Measurements from ENCODE around the gene PKN3.
"Not testable (repeated sequence)": the region's sequence is repeated elsewhere in the genome, so short reads cannot be mapped to it uniquely, and the experiment has no call there.

PKN3 gene

DNA sequence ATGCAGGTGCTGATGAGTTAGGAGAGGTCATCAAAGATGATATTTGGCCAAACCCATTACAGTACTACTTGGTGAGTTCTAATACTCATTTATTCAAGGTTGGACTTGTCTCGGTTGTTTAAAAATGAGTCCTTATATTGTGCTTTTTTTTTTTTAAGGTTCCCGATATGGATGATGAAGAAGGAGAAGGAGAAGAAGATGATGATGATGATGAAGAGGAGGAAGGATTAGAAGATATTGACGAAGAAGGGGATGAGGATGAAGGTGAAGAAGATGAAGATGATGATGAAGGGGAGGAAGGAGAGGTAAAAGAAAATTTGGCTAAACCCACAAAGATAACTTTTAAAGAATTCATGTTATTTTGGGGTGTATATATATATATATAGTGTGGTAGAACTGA is 8.6 kb upstream of the PKN3 start:
- DNase-seq (ENCODE audit: low read depth in 2 of 2), result not testable (repeated sequence)

DNA sequence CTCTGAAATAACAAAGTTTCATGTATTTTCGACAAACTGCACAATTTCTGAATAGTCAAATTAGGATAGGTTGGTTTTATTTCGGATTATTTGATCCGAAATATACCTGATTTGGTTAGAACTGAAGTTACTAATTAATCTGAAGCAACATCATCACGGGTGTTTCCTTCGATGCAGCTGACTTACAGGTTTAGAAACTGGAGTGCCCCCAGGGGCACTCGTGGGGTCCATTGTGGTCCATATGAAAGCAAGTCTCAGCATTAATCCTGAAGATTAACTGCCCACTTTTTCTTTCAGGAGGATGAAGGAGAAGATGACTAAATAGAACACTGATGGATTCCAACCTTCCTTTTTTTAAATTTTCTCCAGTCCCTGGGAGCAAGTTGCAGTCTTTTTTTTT is 8.0 kb upstream of the PKN3 start:
- DNase-seq (ENCODE audit: low read depth in 2 of 2), result no peak

DNA sequence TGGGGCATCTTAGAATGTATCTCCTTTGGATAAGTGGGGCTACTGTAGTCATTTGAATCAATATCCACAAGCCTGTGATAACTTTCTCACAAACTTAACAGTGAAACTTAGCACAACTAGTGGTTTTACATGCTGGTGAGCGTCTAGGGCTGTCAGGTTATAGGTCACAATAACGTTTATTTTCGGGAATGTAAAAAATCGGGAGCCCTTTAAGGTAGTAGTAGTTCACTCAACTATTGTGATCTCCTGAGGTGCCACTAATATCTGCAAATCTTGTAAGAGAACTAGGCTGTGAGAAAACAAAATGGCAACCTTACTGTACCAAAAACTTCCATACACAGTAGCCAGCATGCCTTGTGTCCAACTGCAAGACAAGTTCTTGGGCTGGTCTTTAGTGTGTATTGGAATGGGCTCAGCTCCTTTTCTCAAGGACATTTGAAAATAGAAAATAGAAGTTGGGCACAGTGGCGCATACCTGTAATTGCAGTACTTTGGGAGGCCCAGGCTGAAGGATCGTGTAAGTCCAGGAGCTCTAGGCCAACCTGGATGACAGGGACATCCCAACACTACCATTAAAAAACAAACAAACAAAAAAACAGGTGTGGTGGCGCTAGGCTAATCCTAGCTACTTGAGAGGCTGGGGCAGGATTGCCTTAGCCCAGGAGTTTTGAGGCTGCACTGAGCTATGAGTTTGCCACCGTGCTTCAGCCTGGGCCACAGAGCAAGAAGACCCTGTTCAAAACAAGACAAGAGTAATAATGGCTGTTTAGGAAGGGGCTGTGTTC is 5.2 kb upstream of the PKN3 start:
- no peak for DNase-seq (ENCODE audit: low read depth in 2 of 2)

DNA sequence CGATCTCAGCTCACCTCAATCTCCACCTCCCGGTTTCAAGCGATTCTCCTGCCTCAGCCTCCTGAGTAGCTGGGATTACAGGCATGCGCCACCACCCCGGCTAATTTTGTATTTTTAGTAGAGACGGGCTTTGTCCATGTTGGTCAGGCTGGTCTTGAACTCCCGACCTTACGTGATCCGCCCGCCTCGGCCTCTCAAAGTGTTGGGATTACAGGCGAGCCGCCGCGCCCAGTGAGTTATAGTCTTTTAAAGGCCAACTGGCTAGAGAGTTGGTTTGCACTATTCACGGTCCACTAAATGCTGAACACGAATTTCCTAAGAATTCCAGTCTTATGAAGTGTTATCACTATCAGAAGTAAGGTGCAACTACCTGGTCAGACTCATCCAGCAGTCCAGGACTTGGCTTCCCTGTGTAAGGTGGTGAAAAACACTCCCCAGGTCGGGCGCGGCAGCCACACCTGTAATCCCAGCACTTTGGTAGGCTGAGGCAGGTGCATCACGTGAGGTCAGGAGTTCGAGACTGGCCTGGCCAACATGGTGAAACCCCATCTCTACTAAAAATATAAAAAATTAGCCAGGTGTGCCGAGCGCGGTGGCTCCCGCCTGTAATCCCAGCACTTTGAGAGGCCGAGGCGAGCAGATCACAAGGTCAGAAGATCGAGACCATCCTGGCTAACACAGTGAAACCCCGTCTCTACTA is 3.1 kb upstream of the PKN3 start:
- DNase-seq (ENCODE audit: low read depth in 2 of 2), result not testable (repeated sequence)

DNA sequence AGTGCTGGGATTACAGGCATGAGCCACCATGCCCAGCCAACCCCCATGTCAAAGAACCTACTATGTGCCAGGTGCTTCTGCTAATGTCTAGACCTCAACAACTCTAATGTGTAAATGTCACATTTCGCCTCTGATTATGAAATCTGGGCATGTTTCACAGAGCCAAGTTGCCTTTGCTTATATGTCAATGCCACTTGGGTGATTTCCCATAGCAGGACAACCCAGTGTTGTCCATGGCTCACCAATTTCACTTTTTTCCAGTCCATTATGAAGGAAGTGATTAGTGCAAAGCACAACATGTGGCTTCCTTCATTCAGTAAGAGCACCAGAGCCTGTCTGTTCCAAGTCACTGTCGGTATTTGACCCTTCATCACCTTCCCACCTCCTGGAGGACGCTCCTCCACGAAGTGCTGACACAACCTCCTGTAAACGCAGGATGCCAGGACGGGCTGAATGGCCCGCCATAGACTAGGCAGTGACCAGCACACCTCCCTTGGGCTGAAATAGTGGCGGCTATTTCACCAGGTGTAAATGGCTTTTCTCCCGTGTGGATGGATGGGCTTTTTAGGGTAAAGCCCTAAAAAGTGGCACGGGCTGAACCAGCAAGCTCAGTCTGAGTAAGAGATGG is 962 bp upstream of the PKN3 start:
- no peak for DNase-seq (ENCODE audit: low read depth in 2 of 2)

DNA sequence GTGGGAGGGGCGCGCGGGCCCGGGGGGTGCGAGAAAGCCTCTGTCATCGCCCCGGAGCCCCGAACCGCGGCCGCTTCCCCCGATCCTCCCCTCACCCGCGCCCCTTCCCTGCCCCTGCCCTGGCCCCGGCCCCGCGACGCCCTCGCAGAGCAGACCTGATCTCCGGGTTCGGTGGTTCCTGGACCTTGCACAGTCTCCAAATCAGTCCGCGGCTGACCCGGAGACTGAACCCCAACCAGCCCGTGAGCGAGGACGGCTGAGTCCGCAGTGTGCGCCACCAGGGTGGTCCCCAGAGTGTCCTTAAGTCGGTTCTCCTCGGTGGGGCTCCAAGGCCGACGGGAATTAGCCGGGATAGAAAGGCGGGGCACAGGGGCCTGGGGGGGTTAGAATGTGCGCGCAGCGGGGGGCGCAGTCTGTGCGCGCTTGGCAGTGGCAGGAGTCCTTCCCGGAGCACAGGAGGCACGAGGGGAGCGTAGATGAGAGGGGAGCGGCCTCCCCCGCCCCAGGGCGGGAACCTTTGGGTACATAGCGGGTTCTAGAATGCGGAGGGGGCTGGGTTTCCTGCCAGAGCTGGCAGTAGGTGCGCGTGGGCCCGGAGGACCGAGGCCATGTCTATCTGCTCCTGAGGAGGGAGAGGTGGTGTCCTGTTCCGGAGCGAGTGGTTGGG is 779 bp downstream of the PKN3 start:
- DNase-seq (ENCODE audit: low read depth in 2 of 2), result no peak

DNA sequence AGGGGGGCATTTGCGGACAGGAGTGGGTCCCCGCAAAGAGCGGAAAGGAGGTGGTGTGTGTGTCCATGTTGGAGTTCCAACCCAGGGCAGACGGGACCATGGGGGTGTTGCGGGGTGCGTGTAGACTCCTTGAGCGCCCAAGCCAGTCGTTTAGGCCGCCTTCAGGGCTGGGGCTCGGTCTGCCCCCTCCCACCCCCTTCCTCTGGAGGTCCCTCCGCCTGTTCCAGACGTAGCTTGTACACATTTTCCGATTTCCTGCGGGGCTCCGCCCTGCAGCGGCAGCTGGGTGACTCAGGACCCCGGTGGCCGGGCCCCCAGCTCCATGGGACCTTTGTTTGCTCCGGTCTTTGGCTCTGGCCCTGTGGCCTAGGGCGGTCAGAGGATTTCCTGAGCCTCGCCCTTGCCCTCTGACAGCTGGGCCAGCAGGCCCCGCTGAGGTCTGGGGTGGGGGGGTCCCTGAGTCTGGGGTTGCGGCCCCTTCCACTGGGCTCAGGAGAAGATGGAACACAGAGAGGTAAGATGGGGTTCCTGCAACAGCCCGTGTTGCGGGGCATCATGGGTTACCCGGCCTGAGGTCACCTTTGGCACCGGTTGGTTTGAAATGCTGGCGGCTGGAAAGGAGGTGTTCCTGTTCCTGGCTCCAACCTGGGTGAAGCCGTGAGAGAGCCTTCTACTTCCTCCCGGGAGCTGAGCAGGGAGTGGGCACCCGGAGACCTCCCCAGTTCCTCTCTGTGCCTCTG is 1.5 kb downstream of the PKN3 start:
- DNase-seq (ENCODE audit: low read depth in 2 of 2), result no peak

DNA sequence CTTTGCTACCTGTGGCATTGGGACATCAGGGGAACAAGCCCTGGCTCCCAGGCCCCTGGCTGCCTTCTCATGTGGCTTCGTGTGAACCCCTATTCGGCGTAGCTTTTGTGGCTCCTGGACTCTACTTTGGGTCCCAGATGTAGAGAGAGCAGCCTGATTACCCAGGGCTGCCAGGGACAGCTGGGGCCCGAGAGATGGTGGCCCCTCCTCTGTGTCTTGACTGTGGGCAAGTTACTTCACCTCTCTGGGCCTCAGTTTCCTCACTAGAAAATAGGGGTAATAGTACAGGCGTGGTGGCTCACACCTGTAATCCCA is 2.0 kb downstream of the PKN3 start:
- no peak for DNase-seq (ENCODE audit: low read depth in 2 of 2)

DNA sequence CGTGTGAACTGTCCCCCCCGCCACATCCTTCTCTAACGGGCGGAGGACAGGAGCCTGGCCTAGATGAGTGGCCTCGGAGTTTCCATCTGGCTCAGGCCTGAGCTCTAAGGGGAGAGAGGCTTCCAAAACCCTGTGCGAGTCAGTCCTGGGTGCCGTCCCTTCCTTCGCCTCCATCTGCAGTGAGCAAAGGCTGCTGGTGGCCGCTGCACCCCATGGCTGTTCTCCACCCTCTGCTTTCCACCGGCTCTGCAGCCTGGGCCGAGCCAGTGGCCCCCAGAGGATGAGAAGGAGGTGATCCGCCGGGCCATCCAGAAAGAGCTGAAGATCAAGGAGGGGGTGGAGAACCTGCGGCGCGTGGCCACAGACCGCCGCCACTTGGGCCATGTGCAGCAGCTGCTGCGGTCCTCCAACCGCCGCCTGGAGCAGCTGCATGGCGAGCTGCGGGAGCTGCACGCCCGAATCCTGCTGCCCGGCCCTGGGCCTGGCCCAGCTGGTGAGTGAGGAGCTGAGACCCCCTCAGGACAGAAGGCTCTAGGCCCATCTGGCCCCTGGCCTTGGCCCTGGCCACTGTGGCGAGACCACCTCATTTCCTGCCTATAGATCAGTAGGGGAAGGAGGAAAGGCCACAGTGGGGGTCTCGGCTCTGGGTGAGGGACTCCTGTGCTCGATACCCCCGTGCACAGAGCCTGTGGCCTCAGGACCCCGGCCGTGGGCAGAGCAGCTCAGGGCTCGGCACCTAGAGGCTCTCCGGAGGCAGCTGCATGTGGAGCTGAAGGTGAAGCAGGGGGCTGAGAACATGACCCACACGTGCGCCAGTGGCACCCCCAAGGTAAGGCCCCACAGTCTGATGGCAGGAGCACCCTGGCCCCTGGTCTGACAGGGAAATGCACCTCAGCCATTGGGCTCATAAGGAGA is 3.0 kb downstream of the PKN3 start:
- no peak for DNase-seq (ENCODE audit: low read depth in 2 of 2)

DNA sequence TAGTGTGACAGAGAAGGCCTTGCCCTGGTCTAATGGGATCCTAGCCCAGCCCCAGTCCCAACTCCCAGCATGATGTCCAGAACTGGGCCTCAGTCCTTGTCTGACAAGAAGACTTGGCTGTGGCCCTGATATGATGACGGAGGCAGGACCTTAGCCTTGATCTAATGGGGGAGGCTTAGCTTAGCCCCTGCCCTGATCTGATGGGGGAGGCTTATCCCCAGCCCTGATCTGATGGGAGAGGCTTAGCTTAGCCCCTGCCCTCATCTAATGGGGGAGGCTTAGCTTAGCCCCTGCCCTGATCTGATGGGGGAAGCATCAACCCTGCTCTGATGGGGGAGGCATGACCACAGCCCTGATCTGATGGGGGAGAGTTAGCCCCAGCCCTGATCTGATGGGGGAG is 3.7 kb downstream of the PKN3 start:
- DNase-seq (ENCODE audit: low read depth in 2 of 2), result no peak

DNA sequence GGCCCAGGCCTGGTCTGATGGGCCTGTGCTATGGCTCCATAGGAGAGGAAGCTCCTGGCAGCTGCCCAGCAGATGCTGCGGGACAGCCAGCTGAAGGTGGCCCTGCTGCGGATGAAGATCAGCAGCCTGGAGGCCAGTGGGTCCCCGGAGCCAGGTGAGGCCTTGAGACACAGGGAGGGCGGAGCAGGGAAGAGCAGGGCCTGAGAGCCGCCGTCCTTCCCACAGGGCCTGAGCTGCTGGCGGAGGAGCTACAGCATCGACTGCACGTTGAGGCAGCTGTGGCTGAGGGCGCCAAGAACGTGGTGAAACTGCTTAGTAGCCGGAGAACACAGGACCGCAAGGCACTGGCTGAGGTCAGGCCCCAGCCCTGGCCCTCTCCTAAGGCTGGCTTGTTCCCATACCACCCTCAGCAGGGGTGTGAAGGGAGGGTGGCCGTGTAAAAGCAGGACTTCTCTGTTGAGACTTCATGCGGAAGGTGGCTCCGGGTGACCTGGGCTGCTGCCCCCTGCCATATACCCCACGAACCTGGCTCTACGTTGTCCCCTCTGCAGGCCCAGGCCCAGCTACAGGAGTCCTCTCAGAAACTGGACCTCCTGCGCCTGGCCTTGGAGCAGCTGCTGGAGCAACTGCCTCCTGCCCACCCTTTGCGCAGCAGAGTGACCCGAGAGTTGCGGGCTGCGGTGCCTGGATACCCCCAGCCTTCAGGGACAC is 4.5 kb downstream of the PKN3 start:
- no peak for DNase-seq (ENCODE audit: low read depth in 2 of 2)

DNA sequence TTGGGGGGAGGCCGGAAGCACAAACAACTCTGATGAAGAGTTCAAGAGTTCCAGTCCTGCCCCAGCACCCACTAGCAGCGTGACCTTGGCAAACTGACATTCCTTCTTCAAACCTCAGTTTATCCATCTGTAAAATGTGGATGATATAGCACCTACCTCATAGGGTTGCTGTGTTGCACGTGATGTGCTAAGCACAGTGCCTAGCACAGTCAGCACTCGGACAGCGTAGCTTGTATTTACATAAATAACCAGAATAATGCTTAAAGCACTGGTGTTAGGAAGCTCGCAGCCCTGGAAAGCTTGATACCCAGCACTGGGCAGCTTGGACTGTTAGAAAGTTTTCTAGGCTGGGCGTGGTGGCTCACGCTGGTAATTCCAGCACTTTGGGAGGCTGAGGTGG is 5.1 kb downstream of the PKN3 start:
- DNase-seq (ENCODE audit: low read depth in 2 of 2), result no peak

DNA sequence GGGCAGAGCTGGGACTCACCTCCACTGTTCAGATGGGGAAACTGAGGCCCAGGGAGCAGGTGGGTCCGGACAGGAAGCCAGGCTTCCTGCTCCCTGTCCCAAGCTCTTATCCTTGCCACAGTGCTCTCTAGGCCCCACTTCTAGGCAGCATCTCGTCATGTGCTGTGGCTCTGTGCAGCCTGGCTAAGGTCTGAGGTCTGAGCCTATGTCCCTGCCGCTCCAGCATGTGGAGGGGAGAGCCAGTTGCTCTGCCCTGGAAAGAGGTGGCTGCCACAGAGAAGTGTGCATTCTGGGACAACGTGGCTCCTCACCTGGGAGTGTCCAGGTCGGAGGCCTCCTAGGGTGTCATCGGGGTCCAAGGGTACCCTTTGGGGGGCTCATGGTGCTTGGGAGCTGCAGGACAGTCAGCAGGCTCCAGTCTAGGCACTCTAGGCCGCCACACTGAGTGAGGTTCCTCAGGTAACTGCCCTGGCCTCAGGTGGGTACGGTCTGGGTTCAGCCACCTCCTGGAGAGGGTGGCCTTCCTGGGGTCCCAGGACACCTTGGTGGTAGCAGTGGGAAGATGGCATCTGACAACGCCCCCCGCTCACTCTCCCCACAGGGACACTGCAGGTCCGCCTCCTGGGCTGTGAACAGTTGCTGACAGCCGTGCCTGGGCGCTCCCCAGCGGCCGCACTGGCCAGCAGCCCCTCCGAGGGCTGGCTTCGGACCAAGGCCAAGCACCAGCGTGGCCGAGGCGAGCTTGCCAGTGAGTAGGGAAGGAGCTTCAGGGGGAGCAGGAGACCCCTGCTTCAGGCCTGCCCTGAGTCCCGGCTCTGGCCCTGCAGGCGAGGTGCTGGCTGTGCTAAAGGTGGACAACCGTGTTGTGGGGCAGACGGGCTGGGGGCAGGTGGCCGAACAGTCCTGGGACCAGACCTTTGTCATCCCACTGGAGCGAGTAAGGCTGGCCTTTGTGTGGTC is 10.4 kb downstream of the PKN3 start:
- no peak for DNase-seq (ENCODE audit: low read depth in 2 of 2)

DNA sequence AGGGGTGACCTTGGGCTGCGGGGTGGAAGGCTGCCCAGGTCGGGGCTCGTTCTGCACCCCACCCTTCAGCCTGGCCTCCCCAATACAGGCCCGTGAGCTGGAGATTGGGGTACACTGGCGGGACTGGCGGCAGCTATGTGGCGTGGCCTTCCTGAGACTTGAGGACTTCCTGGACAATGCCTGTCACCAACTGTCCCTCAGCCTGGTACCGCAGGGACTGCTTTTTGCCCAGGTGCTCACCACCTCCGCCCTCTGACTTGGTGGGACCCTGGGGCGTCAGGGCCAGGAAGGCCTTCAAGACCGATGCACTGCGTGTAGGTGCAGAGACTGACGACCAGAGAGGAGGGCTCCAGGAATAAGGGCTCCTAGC is 11.1 kb downstream of the PKN3 start:
- DNase-seq (ENCODE audit: low read depth in 2 of 2), result no peak

DNA sequence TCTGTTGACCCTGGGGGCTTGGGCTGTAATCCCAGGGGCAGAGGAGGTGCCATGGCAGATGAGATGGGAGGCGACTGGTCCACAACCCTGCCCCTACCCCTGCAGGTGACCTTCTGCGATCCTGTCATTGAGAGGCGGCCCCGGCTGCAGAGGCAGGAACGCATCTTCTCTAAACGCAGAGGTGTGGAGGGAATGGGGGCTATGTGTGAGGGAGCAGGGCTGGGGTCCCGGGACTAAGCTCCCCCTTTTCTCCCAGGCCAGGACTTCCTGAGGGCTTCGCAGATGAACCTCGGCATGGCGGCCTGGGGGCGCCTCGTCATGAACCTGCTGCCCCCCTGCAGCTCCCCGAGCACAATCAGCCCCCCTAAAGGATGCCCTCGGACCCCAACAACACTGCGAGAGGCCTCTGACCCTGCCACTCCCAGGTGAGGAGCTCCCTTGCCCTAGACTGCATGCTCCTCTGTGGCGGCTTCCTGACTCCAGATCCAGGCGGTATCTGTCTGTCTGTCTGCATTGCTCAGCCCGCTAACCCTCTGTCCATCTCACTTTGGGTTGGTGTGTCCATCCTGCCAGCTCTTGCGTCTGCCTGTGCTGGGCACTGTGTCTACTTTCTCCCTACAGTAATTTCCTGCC is 11.8 kb downstream of the PKN3 start:
- no peak for DNase-seq (ENCODE audit: low read depth in 2 of 2)

DNA sequence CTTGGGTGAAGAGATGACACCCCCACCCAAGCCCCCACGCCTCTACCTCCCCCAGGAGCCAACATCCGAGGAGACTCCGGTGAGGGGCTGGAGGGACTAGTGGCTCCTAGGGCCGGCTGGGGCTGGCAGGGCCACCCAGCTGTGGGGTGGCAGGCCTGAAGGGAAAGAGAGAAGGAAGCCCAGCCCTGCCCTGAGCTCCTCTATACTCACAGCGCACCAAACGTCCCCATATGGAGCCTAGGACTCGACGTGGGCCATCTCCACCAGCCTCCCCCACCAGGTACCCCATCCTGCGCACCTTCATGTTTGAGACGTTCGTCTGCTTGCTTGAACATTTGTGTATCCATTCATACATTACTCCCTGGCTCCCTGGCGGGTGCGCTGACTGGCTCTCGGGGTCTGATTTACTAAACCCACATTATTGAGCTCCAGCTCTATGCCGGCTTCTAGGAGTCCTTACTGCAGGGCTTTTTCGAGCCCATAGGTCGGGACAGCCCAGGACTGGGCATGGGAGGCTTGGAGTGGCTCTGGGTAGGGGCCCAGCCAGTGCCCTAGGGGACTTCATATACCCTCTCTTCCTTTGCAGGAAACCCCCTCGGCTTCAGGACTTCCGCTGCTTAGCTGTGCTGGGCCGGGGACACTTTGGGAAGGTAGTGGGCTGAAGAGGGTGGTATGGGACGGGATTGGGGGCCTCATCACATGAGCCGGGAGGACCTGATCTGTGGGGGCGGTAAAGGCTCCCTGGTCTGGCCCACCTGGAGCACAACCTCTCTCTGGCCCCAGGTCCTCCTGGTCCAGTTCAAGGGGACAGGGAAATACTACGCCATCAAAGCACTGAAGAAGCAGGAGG is 12.5 kb downstream of the PKN3 start:
- DNase-seq (ENCODE audit: low read depth in 2 of 2), result no peak

DNA sequence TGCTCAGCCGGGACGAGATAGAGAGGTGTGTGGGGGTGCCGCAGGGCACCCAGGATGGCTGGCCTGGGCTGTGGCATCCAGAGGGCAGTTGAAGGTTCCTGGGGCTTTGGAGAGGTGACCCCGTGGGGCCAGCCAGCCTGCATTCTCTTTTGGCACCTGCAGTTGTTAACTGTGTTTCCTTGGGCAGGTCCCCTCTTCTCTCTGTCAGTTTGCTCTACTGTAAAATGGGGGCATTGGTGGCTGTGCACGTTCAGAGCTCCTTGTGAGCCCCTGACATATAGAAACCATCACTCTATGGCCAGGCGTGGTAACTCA is 13.1 kb downstream of the PKN3 start:
- no peak for DNase-seq (ENCODE audit: low read depth in 2 of 2)

Measured in stimulated activated CD4-positive, alpha-beta T cell treated with anti-CD3 and anti-CD28 coated beads, Interleukin-15, amount 100 ng/mL, for 48 hours (primary cell).